IMR-90 (cell line): Measurements from ENCODE around the gene DPP8.

Experiments used
- POLR2A ChIP-seq: IDR thresholded peaks from 2 replicates; pipeline ENCODE4 v1.6.1; 2012; ENCODE audit warnings: mild to moderate bottlenecking, low read depth, low read length
- SMC3 ChIP-seq: fragments of 150-350 bp; IDR thresholded peaks from 2 replicates; pipeline ENCODE4 v1.6.1; 2016; ENCODE audit warnings: low read depth, mild to moderate bottlenecking, antibody characterized with exemption, low read length, moderate library complexity

GRCh38 chr15:65420975-65421359, 96.5 kb downstream of the DPP8 start:
- TF ChIP-seq SMC3 (no peak), POLR2A (no peak)
